ENCODE data around the gene RANBP10.

The RANBP10 gene

DNA sequence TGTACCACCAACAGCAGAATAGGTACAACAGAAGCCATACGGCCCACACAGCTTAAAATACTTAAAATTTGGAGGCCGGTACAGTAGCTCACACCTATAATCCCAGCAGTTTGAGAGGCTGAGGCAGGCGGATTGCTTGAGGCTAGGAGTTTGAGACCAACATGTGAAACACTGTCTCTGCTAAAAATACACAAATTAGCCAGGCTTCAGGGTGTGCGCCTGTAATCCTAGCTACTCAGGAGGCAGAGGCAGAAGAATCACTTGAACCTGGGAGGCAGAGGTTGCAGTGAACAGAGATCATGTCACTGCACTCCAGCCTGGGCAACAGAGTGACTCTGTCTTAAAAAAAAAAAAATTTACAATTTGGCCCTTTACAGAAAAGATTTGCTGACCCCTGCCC is 104.2 kb downstream of the RANBP10 start:
- TF ChIP-seq GABPA (IDR thresholded peaks at IDR 0.05; ENCODE audit: low read depth) (no peak), SPI1 (IDR thresholded peaks at IDR 0.05; ENCODE audit: borderline replicate concordance, low read depth) (no peak), POLR2AphosphoS5 (IDR thresholded peaks at IDR 0.05; ENCODE audit: low read depth) (no peak)
- TF ChIP-seq, protein P1, sequence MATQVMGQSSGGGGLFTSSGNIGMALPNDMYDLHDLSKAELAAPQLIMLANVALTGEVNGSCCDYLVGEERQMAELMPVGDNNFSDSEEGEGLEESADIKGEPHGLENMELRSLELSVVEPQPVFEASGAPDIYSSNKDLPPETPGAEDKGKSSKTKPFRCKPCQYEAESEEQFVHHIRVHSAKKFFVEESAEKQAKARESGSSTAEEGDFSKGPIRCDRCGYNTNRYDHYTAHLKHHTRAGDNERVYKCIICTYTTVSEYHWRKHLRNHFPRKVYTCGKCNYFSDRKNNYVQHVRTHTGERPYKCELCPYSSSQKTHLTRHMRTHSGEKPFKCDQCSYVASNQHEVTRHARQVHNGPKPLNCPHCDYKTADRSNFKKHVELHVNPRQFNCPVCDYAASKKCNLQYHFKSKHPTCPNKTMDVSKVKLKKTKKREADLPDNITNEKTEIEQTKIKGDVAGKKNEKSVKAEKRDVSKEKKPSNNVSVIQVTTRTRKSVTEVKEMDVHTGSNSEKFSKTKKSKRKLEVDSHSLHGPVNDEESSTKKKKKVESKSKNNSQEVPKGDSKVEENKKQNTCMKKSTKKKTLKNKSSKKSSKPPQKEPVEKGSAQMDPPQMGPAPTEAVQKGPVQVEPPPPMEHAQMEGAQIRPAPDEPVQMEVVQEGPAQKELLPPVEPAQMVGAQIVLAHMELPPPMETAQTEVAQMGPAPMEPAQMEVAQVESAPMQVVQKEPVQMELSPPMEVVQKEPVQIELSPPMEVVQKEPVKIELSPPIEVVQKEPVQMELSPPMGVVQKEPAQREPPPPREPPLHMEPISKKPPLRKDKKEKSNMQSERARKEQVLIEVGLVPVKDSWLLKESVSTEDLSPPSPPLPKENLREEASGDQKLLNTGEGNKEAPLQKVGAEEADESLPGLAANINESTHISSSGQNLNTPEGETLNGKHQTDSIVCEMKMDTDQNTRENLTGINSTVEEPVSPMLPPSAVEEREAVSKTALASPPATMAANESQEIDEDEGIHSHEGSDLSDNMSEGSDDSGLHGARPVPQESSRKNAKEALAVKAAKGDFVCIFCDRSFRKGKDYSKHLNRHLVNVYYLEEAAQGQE (IDR thresholded peaks at IDR 0.05; ENCODE audit: insufficient replicate concordance, low read depth) = no peak
- TF ChIP-seq, protein P2, sequence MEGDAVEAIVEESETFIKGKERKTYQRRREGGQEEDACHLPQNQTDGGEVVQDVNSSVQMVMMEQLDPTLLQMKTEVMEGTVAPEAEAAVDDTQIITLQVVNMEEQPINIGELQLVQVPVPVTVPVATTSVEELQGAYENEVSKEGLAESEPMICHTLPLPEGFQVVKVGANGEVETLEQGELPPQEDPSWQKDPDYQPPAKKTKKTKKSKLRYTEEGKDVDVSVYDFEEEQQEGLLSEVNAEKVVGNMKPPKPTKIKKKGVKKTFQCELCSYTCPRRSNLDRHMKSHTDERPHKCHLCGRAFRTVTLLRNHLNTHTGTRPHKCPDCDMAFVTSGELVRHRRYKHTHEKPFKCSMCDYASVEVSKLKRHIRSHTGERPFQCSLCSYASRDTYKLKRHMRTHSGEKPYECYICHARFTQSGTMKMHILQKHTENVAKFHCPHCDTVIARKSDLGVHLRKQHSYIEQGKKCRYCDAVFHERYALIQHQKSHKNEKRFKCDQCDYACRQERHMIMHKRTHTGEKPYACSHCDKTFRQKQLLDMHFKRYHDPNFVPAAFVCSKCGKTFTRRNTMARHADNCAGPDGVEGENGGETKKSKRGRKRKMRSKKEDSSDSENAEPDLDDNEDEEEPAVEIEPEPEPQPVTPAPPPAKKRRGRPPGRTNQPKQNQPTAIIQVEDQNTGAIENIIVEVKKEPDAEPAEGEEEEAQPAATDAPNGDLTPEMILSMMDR (IDR thresholded peaks at IDR 0.05; ENCODE audit: insufficient read depth, low read length) = no peak

DNA sequence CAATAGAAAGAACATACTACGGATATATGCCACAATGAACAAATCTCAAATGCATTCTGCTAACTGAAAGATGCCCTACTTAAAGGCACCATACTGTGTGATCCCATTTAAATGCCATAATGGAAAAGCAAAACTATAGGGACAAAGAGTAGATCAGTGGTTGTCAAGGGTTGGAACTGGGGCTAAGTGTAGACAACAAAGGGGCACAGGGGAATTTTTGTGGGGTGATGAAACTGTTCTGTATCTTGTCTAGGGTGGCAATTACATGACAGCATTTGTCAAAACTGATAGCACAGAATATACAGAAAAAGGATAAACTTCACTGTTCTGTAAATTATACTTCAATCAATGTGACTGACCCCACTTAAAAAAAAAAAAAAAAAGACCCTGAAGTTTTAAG is 104.9 kb downstream of the RANBP10 start:
- TF ChIP-seq POLR2AphosphoS5 (IDR thresholded peaks at IDR 0.05; ENCODE audit: low read depth) (no peak), GABPA (IDR thresholded peaks at IDR 0.05; ENCODE audit: low read depth) (no peak), SPI1 (IDR thresholded peaks at IDR 0.05; ENCODE audit: borderline replicate concordance, low read depth) (no peak)
- TF ChIP-seq, protein P2 (IDR thresholded peaks at IDR 0.05; ENCODE audit: insufficient read depth, low read length) = no peak
- TF ChIP-seq, protein P1 (IDR thresholded peaks at IDR 0.05; ENCODE audit: insufficient replicate concordance, low read depth) = no peak
- no peak overlapping the region for H3K27ac ChIP-seq (replicated peaks)
- no peak overlapping the region for H3K4me3 ChIP-seq (replicated peaks; ENCODE audit: insufficient read depth, low read length)
- DNase-seq (ENCODE audit: low read depth in 1 of 2, low spot score in 1 of 2) = no peak
- H3K27me3 ChIP-seq (ENCODE audit: insufficient read depth, poor library complexity, severe bottlenecking) = no peaks in the 10 kb centered on the region

More for the DNA sequence above, 104.2 kb downstream of the RANBP10 start:
- Histone ChIP-seq H3K27ac (replicated peaks) (no peak overlapping the region), H3K4me3 (replicated peaks; ENCODE audit: insufficient read depth, low read length) (no peak overlapping the region), H3K27me3 (ENCODE audit: insufficient read depth, poor library complexity, severe bottlenecking) (no peaks in the 10 kb centered on the region)
- no peak for DNase-seq (ENCODE audit: low read depth in 1 of 2, low spot score in 1 of 2)

DNA sequence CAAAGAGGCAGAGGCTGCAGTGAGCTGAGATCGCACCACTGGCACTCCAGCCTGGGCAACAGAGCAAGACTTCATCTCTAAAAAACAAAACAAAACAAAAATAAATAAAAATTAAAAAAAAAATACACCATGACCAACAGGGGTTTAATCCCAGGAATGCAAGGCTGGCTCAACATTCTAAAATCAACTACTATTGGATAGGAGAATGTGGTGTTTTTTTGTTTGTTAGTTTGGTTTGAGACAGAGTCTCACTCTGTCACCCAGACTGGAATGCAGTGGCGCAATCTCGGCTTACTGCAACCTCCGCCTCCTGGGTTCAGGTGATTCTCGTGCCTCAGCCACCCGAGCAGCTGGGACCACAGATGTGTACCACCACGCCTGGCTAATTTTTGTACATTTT is 107.1 kb downstream of the RANBP10 start:
- no peak overlapping the region for H3K4me3 ChIP-seq (replicated peaks; ENCODE audit: insufficient read depth, low read length)
- H3K27ac ChIP-seq (replicated peaks) = no peak overlapping the region
- no peak for TF ChIP-seq SPI1 (IDR thresholded peaks at IDR 0.05; ENCODE audit: borderline replicate concordance, low read depth)
- TF ChIP-seq POLR2AphosphoS5 (IDR thresholded peaks at IDR 0.05; ENCODE audit: low read depth) = no peak
- TF ChIP-seq, protein P1 (IDR thresholded peaks at IDR 0.05; ENCODE audit: insufficient replicate concordance, low read depth) = no peak
- TF ChIP-seq, protein P2 (IDR thresholded peaks at IDR 0.05; ENCODE audit: insufficient read depth, low read length) = no peak
- TF ChIP-seq GABPA (IDR thresholded peaks at IDR 0.05; ENCODE audit: low read depth) = no peak
- no peak for DNase-seq (ENCODE audit: low read depth in 1 of 2, low spot score in 1 of 2)
- no peaks in the 10 kb centered on the region for H3K27me3 ChIP-seq (ENCODE audit: insufficient read depth, poor library complexity, severe bottlenecking)

All from HL-60 (cell line).